HG03520 (cell line): ENCODE measurements around the gene DROSHA.
"Not testable (repeated sequence)": the region's sequence is repeated elsewhere in the genome, so short reads cannot be mapped to it uniquely, and the experiment has no call there.

Source experiments
- ATAC-seq: cut with Tn5 transposase; IDR thresholded peaks from one replicate; pipeline ENCODE4 v1.9.1; 2021; ENCODE audit warnings: mild to moderate bottlenecking, moderate library complexity; ENCODE audit not compliant: unreplicated experiment

The DROSHA gene

DNA sequence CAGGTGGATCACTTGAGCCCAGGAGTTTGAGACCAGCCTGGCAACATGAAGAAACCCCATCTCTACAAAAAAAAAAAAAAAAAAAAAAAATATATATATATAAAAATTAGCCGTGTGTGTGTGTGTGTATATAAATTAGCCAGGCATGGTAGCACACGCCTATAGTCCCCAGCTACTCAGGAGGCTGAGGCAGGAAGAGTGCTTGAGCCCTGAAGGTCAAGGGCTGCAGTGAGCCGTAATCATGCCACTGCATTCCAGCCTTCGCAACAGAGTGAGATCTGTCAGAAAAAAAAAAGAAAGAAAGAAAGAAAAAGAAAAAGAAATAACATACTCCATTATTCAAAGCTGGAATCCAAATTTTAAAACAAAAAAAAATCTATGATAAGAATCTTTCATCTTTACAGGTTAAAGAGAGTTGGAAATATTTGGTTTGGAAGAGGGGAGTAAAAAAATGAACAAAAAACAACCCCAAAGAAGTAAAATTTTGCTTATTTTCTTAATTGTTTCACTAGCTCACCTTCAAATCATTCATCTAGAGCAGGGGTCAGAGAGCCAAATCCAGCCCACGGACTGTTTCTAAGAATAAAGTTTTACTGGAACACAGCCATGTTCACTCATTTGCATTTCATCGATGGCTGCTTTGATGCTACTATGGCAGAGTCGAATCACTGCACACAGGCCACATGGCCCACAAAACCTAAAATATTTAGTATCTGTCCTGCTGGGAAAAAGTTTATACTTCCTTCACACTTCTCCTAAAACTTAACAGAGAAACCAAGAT, 109.9 kb downstream of the DROSHA start:
- ATAC-seq = no peak

DNA sequence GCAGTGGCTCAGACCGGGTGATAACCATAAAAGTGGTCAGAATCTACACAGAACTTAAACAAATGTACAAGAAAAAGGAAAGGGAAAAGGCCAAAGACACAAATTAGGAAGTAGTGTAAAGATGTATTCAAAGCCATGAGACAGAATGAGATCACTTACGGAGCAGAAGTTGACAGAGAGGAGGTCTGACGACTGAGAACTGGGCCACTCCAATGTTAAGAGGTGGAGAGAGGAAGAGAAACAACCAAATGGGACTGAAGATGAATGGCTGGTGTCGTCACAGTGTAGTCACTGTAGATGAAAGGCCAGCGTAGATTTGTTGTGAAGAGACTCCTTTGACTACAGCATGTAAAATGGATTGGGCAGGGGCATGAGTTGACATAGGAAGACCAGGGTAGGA, 114.4 kb downstream of the DROSHA start:
- no peak for ATAC-seq

DNA sequence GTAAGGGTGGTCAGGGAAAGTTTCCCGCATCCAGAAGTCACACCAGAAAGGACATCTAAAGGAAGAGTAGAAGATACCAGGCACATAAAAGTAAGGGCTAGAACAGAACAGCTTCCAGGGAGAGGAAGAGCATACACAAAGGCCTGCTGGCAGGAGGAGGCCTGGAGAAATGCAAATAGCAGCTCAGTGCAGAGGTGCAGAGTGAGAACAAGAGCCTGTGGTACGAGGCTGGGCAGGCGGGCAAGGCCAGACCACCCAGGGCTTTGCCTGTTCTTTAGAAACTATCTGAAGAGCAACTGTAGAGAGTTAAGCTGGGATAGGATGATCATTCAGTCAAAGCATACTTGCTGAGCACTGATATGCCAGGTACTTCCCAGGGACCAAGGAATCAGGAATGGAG, 115.3 kb downstream of the DROSHA start:
- no peak for ATAC-seq

DNA sequence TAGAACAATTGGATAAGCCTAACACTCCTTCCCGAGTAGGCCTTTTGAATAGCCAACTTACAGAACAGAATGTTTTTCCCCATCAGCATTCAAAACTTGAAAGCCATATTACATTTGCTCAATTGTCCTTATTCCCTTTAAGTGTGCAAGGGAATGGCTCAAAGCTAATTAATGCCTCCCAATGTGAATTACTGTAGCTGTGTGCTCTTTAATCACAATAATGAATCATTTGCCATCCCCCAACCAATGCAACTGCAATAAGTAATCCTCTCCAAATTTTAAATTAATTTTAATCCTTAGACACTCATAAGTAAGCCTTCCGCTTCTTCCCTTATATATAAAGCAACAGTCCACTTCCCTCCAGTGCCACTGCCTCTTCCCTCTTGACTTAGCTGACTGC, 115.9 kb downstream of the DROSHA start:
- ATAC-seq = no peak

DNA sequence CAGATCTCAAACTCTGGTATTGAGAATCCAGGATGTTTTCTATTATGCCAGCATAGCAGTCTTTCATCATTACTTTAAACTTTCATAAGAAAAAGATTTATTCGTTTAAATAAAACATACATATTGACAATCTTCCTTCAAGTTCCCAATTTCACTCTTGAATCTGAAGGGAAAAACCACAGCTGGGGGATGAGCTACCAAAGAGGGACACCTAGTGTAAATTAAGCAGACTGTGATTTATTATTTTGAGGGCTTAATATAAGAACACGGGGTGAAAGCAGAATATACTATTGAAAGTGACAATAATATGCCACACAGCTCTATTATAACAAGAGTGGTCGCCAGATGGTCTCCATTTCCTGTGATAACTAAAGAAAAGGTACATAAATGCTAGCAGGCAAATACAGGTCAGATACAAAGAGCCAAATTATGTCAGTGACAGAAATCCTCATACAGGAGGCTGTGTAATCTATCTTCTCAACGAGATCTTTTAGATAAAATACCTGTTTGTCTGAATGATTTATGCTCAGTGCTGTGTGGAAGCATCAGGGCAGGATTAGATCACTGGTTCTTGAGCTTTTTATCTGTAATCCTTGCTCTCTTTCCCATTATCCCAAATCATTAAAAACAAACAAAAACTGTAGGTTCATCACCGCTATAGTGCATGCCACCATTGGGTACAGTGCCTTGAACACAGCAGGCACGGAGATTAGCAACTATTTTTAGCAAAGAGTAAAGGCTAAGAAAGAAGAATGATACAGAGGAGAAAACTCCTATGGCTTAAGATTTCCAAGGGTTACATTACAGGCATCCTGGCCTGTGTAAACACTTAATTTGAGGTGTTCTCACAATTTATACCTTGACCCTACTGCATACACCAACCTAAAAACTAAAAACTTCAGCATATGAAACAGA, 116.6 kb downstream of the DROSHA start:
- no peak for ATAC-seq

DNA sequence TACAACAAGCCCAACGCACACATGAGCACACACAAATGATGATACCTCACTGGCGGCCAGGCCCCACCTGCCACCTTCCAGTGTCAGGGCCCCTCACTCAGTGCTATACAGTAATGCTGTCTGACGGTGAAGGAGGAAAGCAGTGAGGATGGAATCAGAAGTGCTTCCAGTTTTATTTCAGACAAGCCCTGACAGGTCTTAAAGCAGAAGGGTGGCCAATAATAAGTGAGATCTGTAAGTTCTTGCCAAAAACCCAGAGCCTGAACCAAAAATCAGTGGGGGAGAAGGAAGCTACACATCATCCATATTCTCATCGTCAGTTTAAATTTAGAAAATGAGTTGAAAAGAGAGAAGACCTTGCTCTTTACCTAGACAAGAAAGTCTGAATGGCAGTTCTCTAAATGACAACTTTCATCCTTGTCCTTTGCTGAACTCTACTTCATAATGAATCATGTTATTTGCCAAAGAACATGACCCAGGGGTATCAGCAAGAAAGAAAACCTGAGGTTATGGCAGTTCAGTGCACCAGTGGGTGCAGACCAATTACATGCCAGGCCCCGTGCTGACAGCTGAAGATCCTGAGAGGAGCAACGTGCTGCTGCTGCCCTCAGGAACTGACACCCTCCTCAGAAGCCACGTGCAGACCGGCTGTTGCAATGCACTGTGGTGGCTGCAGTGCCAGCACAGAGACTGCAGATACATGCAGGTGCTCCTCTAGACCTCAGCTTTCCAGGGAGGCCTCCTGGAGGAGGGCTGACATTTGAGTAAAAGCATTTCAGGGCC, 118.7 kb downstream of the DROSHA start:
- no peak for ATAC-seq

DNA sequence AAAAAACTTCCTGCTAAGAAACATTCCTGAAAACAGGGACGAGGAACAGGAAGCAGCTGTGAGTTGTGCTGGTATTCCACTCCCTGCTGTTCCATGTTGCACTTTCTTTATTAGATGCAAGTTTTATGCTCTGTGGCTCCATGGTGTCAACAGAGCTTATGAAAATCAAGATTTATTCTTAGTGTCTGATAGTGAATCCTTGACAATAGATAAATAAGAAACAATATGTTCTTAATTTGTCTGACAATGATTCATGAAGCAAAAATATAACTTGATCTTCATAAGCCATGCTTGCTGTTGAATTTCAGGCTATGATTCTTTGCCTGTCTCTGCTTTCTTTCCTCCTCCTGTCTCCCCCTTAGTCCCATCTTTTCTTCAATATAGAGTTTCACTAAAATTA, 119.6 kb downstream of the DROSHA start:
- no peak for ATAC-seq

DNA sequence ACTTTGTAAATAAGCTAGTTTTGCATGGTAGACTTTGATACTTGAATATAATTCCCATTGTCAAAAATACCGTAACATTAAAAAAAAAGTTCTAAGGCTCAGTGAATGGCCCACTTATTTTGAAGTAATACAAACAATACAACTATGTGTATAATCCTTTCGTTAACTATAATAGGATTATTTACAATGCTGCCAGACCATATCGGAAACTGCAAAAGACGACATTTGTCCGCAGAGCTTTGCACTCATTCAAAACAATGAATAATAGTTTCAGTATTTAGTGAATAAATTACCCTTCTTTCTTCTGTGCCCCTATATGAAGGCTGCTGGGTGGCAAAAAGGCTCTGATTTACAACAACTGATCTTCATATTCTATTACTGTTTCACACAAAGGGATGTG, 121.8 kb downstream of the DROSHA start:
- no peak for ATAC-seq

DNA sequence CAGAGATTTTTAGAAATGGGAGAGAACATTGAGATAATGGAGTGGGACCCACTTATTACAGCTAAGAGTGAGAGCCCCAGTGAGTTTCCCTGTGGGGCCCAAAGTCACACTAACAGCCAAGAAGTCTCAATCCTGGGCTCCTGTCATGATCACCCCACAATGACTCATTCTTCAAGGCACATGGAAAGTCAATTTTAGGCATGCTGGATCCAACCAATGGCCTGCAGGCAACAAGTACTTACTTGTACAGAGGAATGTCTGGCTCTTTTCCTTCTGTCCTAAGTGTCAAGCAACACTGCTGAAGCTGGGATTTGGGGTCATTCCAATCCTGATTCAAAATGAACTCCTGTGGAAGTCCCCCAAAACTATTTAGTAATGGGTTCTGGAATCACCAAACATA, 123.1 kb downstream of the DROSHA start:
- no peak for ATAC-seq

DNA sequence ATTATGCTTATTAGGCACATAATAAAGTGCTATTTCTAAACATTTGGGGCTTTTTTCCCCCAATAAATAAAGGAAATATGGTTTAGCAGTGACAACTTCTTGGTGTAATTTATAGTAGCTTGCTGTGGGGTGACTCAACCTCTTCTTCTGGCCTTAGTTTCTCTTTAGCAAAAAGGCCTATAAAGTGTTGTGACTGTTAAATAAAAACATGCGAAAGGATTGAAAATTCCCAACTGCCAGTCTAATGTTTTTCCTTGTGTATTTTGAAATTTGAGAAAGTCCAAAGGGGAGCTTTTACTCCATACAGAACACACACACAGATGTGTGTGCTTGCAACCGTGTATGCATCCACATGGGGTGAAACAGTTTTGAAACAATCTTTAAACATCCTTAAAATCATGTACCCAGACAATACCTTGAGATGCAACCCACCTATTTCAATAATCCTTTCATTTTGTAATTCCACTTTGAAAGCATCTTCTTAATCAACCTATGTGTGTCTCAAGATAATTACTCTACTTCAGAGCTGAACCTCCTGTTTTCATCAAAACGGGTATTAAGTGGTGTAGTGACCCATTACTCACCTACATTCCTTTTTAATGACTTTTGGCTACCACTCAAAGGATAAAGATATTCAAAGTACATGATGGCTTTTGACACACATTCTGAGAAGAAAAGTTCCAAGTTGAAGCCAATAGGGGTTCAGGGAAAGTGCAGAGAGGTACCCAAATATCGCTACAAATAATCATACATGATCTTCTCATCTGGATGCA, 123.8 kb downstream of the DROSHA start:
- ATAC-seq = no peak

DNA sequence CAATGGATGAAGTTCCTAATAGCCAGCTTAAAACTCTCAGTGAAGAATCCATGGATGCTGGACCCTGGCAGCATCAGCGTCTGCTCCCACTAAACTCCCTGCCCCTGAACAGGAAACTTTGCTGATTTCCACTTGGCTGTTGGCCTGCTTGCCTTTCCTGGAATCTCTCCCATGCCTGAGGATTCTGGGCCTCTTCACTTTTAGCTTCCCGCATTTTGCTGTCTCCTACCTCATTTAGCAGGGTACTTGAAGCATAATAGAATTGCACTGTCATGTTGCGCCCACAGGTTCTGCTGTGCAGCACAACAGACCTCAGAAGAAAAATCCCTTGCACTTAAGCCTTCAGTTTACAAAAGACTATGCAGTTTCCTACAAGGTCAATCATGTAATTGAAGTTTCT, 127.6 kb downstream of the DROSHA start:
- ATAC-seq = no peak

DNA sequence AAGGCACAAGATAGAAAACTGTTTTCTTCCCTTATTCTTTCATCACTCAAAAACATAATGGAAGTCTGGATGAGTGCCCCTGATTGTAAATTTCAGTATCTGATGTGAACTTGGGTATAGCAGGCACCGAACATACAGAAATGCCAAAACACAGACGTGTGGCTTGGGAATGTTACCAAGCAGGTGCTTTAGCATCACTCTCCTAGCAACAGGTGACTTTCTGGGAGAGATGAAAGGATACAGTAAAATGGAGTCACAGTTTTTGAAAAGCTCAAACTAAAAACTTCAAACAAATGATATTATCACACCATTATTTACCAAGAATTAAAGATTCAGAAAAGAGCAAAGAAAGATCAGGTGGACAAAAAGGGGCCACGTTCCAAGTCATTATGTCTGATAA, 130.2 kb downstream of the DROSHA start:
- ATAC-seq = no peak

DNA sequence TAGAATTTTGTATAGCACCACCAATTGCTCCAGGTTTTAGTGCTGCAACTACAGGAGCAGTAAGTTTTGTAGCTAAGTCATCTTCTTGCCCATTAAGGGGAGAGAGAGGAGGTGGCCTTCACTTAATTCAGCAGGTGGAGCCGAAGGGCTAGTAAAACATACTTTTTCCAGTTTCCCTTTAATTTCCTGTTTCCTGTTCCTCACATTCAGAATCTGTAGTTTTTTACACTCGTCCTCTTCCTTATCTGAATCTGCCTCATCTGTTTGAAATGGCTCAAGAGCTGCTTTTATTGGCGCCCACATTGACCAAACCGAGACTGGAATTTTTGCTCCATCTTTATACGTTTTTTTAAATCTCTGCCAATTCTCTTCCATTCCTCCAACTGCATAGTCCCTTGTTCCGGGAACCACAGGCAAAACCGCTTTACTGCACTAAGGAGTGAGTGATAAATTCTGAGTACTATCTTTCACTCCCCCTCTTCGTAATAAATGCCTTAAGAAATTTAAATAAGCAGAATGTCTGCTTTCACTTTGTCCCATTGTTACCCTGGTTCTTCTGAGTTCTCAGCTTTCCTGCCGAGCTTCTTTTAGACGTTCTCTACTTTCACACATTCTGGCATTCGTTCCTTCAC, 133.9 kb downstream of the DROSHA start:
- no peak for ATAC-seq

DNA sequence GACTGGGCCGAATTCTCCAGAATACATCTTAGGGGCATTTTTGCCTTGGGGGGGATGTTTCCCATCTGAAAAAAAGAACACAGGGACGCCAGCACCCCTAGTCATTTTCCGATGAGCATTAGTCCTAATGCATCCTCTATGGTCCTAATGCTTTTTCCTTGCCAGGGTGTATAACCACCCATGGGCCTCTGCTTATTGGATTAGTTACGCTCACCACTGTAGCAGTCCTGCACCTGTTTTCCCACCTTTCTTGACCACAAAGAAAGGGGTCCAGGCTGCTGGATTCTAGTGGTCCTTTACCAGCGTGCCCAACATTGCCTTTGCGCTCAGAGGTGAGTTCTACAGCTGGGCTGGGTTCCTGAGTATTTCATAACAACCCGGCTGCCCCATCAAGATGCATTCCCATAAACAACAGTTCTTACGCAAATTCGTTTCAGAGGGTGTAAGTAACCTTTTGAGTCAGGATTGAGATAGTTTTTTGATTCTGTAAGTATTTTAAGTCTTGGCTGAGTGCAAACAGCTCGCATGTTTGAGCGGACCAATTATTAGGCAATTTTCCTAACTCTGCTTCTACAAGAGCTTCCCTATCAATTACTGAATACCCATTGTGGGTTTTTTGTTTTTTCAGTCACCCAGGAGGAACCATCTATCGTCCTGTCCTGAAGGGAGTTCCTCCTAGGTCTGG, 135.1 kb downstream of the DROSHA start:
- no peak for ATAC-seq

DNA sequence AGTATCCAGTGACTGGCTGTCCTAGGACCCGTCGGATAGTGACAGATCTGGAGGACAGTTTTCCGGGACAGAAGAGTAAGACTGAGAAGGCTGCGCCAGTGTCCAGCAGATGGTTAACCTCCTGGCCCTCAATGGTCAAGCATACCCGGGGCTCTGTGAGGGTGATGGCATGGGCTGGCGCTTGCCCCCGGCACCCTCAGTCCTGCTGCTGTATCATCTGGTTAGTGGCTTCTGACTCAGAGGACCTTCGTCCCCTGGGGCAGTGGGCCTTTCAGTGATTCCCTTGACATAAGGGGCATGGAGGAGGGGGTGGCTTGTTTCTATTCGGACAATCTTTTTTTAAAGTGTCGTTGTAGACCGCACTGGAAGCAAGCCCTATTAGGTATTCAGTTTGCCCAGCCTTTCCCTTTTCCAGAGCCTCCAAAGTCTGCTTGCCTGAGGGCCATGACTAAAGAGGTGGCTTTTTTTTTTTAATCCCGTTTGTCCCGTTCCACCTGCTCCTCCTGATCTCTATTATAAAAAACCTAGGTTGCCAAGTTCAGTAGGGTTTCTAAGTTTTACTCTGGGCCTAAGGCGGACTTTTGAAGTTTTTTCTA, 136.3 kb downstream of the DROSHA start:
- ATAC-seq = not testable (repeated sequence)

DNA sequence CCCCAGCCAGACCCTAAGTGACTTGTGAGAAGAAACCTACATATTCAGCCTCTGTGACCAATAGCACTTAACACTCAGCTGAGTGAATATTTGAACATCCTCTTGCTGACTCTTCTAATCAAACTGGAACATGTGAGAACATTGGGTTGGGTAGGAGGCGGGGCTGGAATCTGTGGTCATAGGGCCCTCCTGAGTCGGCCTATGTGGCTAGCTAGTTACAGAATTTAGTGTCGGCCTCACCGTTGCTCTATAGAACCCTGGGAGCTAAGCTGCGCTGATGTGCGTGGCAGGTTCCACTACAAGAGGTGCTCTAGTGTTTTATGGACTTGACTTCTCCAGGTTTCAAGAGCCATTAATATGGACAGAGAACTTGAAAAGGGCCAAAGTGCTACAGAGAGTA, 138.8 kb downstream of the DROSHA start:
- ATAC-seq = no peak

DNA sequence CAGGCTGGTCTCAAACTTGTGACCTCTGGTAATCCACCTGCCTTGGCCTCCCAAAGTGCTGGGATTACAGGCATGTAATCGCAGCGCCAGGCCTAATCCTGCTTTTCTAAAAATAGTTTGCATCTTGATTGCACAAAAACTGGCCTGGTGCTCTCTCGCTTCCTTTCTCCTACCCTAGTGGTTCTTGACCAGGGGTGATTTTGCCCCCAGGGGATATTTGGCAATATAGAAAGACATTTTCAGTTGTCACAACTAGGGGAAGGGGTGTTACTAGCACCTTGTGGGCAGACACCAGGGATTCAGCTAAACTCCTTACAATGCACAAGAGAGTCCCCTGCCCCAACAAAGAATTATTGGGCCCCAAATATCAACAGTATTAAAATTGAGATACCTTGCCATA, 139.8 kb downstream of the DROSHA start:
- ATAC-seq = no peak

DNA sequence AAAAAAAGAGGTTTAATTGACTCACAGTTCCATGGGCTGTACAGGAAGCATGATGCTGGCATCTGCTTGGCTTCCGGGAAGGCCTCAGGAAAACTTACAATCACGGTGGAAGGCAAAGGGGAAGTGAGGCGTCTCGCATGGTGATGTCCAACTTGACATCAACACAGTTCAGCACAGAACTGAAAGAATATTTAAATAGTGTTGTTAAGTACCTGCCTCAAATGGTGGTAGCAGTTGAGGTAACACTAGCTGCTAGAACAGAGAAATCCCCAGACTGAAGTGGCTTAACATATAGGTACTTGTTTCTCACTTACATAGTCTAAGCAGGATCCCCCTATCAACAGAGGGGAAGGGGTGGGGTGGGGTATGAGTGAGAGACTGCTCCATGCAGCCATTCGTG, 141.6 kb downstream of the DROSHA start:
- ATAC-seq = no peak
